H1 (cell line): ENCODE results near the gene ARHGEF16. TPM values are rescaled to one million over a fixed set of nuclear protein-coding genes. Genes with fewer than 3 reads are reported as not detected.

ENCODE experiments used
- CTCF ChIA-PET: fragments of 300-600 bp; sonication (Branson Sonifier 250); formaldehyde crosslinking; loops from one replicate; lab custom pipeline; 2021; ENCODE audit not compliant: partially characterized antibody; lab: Charles Lee
- POLR2A ChIA-PET: fragments of 300-600 bp; sonication (Branson Sonifier 250); formaldehyde crosslinking; loops from one replicate; lab custom pipeline; 2021; ENCODE audit warnings: inconsistent platforms; ENCODE audit not compliant: partially characterized antibody; lab: Charles Lee
- DNase-seq, 2 experiments: peaks; one replicate each; pipeline versions ENCODE4 v3.0.0 to v3.0.0-alpha.2; 2010 to 2022; ENCODE audit warnings: low spot score in 2 of 2, low read depth in 1 of 2, mixed read lengths in 1 of 2
- FAIRE-seq: peaks from 2 replicates; lab custom pipeline; 2011; peaks lifted over from hg19 to GRCh38; lab: Jason Lieb, UNC
- H2AFZ ChIP-seq: 2 replicates; pipeline ENCODE4 v1.8.1; 2012; ENCODE audit warnings: low read length, inconsistent platforms
- H2AK5ac ChIP-seq: 2 replicates; pipeline ENCODE4 v1.6.1; 2013; ENCODE audit warnings: low read depth, low read length
- H2BK120ac ChIP-seq: replicated peaks from 2 replicates; pipeline ENCODE3; 2013; ENCODE audit warnings: low read depth, low read length, inconsistent platforms
- H2BK12ac ChIP-seq: 2 replicates; pipeline ENCODE4 v1.6.1; 2013; ENCODE audit warnings: low read depth, low read length
- H2BK15ac ChIP-seq: 2 replicates; pipeline ENCODE4 v1.6.1; 2013; ENCODE audit warnings: low read length
- H2BK20ac ChIP-seq: 2 replicates; pipeline ENCODE4 v1.6.1; 2013; ENCODE audit warnings: low read length
- H2BK5ac ChIP-seq: 2 replicates; pipeline ENCODE4 v1.6.1; 2013; ENCODE audit warnings: low read depth, low read length
- H3K14ac ChIP-seq: 2 replicates; pipeline ENCODE4 v1.6.1; 2013; ENCODE audit warnings: inconsistent platforms; ENCODE audit not compliant: insufficient read length
- H3K18ac ChIP-seq: 2 replicates; pipeline ENCODE4 v1.6.1; 2013; ENCODE audit warnings: low read length; ENCODE audit errors: extremely low read depth
- H3K23ac ChIP-seq: 2 replicates; pipeline ENCODE4 v1.6.1; 2013; ENCODE audit warnings: inconsistent platforms; ENCODE audit not compliant: insufficient read length
- H3K23me2 ChIP-seq: 2 replicates; pipeline ENCODE4 v1.6.1; 2013; ENCODE audit warnings: low read depth, low read length
- H3K27ac ChIP-seq: 2 replicates; pipeline ENCODE4 v1.6.1; 2011; ENCODE audit warnings: low read depth, low read length, inconsistent platforms
- H3K27me3 ChIP-seq, 4 experiments: replicated peaks in 1 of 4; 1 replicate in 1 of 4; 2 replicates in 3 of 4; pipeline versions ENCODE4 v1.6.1 to v1.8.1; 2011 to 2013; ENCODE audit warnings: low read length in 3 of 4, mild to moderate bottlenecking in 3 of 4, inconsistent platforms in 2 of 4, mixed read lengths in 2 of 4, moderate library complexity in 1 of 4; ENCODE audit not compliant: control insufficient read depth in 3 of 4, insufficient read depth in 3 of 4; ENCODE audit errors: extremely low read depth in 1 of 4
- H3K36me3 ChIP-seq, 4 experiments: 2 replicates each; pipeline versions ENCODE4 v1.6.1 to v1.8.1; 2011 to 2013; ENCODE audit warnings: mild to moderate bottlenecking in 4 of 4, low read length in 3 of 4, moderate library complexity in 2 of 4, control low read depth in 1 of 4, inconsistent platforms in 1 of 4; ENCODE audit not compliant: insufficient read depth in 4 of 4, control insufficient read depth in 2 of 4
- H3K4ac ChIP-seq: replicated peaks from 2 replicates; pipeline ENCODE3; 2013; ENCODE audit warnings: low read length, low read depth, mixed read lengths, inconsistent platforms; ENCODE audit not compliant: insufficient read length
- H3K4me1 ChIP-seq, 4 experiments: replicated peaks in 1 of 4; 1 replicate in 1 of 4; 2 replicates in 3 of 4; pipeline versions ENCODE4 v1.6.1 to v1.8.1; 2011 to 2013; ENCODE audit warnings: low read length in 3 of 4, inconsistent platforms in 2 of 4, mixed read lengths in 1 of 4; ENCODE audit not compliant: insufficient read depth in 4 of 4, control insufficient read depth in 3 of 4
- H3K4me2 ChIP-seq, 2 experiments: 2 replicates each; pipeline versions ENCODE4 v1.6.1 to v1.8.1; 2011 to 2013; ENCODE audit warnings: low read depth in 2 of 2, low read length in 2 of 2, control low read depth in 1 of 2, inconsistent platforms in 1 of 2, mild to moderate bottlenecking in 1 of 2; ENCODE audit not compliant: insufficient read depth in 1 of 2
- H3K4me3 ChIP-seq, 4 experiments: fragments of 200-600, 300-600 bp in 1 of 4; sonication (generic), shearing (Covaris generic), sonication (Bioruptor Twin) in 1 of 4; 2 replicates each; pipeline versions ENCODE4 v1.5.1 to v1.8.1; 2011 to 2016; ENCODE audit warnings: low read length in 4 of 4, low read depth in 3 of 4, control low read depth in 2 of 4, inconsistent platforms in 2 of 4, mild to moderate bottlenecking in 2 of 4, mixed read lengths in 1 of 4, moderate library complexity in 1 of 4; ENCODE audit not compliant: insufficient read depth in 2 of 4; ENCODE audit errors: extremely low read depth in 1 of 4
- H3K56ac ChIP-seq: replicated peaks from 2 replicates; pipeline ENCODE3; 2013; ENCODE audit warnings: low read depth, mild to moderate bottlenecking, mixed read lengths, low read length, inconsistent platforms; ENCODE audit not compliant: insufficient read length
- H3K79me1 ChIP-seq: 2 replicates; pipeline ENCODE4 v1.6.1; 2013; ENCODE audit warnings: low read depth, low read length, control low read depth
- H3K79me2 ChIP-seq, 2 experiments: 2 replicates each; pipeline versions ENCODE4 v1.6.1 to v1.8.1; 2012 to 2013; ENCODE audit warnings: low read length in 2 of 2, mild to moderate bottlenecking in 2 of 2, inconsistent platforms in 1 of 2; ENCODE audit not compliant: insufficient read depth in 2 of 2, control insufficient read depth in 1 of 2
- H3K9ac ChIP-seq, 4 experiments: replicated peaks in 1 of 4; 1 replicate in 1 of 4; 2 replicates in 3 of 4; pipeline versions ENCODE4 v1.6.1 to v1.8.1; 2011 to 2013; ENCODE audit warnings: low read depth in 3 of 4, low read length in 3 of 4, control low read depth in 2 of 4, mild to moderate bottlenecking in 2 of 4, moderate library complexity in 2 of 4, inconsistent platforms in 1 of 4; ENCODE audit errors: extremely low read depth in 1 of 4
- H3K9me3 ChIP-seq, 2 experiments: 2 replicates each; pipeline versions ENCODE4 v1.6.1 to v1.8.1; 2012 to 2013; ENCODE audit warnings: mild to moderate bottlenecking in 2 of 2, moderate library complexity in 2 of 2, control low read depth in 1 of 2, inconsistent platforms in 1 of 2, low read depth in 1 of 2, low read length in 1 of 2, mixed read lengths in 1 of 2; ENCODE audit not compliant: insufficient read depth in 2 of 2
- H4K20me1 ChIP-seq, 2 experiments: replicated peaks in 1 of 2; 2 replicates each; pipeline versions ENCODE3 to v1.8.1; 2011 to 2013; ENCODE audit warnings: inconsistent platforms in 2 of 2, low read length in 2 of 2, mild to moderate bottlenecking in 1 of 2; ENCODE audit not compliant: insufficient read depth in 2 of 2, control insufficient read depth in 1 of 2
- H4K5ac ChIP-seq: 2 replicates; pipeline ENCODE4 v1.6.1; 2013; ENCODE audit warnings: low read length, low read depth, mixed read lengths, inconsistent platforms; ENCODE audit not compliant: insufficient read length
- H4K8ac ChIP-seq: 2 replicates; pipeline ENCODE4 v1.8.0; 2013; ENCODE audit warnings: mild to moderate bottlenecking, moderate library complexity, low read length, inconsistent platforms; ENCODE audit not compliant: insufficient read depth; ENCODE audit errors: extremely low read depth
- H4K91ac ChIP-seq: replicated peaks from 2 replicates; pipeline ENCODE3; 2013; ENCODE audit warnings: low read length, mixed read lengths, inconsistent platforms; ENCODE audit not compliant: insufficient read length
- BCL11A ChIP-seq, 2 experiments: IDR thresholded peaks; one replicate each; pipeline ENCODE4 v1.6.1; 2011; ENCODE audit warnings: low read depth in 2 of 2, low read length in 2 of 2, mild to moderate bottlenecking in 2 of 2
- E2F6 ChIP-seq: IDR thresholded peaks from 2 replicates; pipeline ENCODE4 v1.6.1; 2012; ENCODE audit warnings: inconsistent platforms
- GABPA ChIP-seq: IDR thresholded peaks from 2 replicates; pipeline ENCODE4 v1.6.1; 2011; ENCODE audit warnings: mild to moderate bottlenecking, low read length, moderate library complexity, borderline replicate concordance; ENCODE audit not compliant: insufficient read depth
- MAX ChIP-seq: IDR thresholded peaks from 2 replicates; pipeline ENCODE4 v1.6.1; 2012; ENCODE audit warnings: inconsistent platforms
- WGBS, 2 experiments: shearing (Covaris generic) in 1 of 2; methylation state at CpG; one replicate each; pipeline versions ENCODE4 v1.1.6 to v1.1.7; 2013 to 2015; ENCODE audit warnings: low lambda C conversion rate in 2 of 2, mixed read lengths in 2 of 2, inconsistent platforms in 1 of 2, low coverage in 1 of 2, missing lambda C conversion rate in 1 of 2; ENCODE audit not compliant: insufficient replicate concordance in 2 of 2, insufficient coverage in 1 of 2, insufficient read length in 1 of 2; ENCODE audit errors: extremely low coverage in 1 of 2, missing lambda C conversion rate in 1 of 2; 5-methylcytosine and 5-hydroxymethylcytosine counted together
- polyA plus RNA-seq, 7 experiments: library from polyadenylated mRNA; depleted of rRNA in 3 of 7; stranded (reverse) in 5 of 7; unstranded in 2 of 7; fragments of >200 nt in 5 of 7; fragments of 200-250 nt in 2 of 7; gene quantifications; 1 replicate in 5 of 7; 2 replicates in 1 of 7; 4 replicates in 1 of 7; pipeline versions ENCODE4 v1.2.1 to v1.2.3, GENCODE V29; 2011 to 2013; ENCODE audit warnings: missing spikeins in 2 of 7, mixed read lengths in 2 of 7
- total RNA-seq: library from RNA; stranded (reverse); fragmentation: NEBNext Ultra II Directional; extraction: Animal tissue kit (Norgen Biotek cat#: 25700); gene quantifications from 2 replicates; pipeline ENCODE4 v1.2.1, GENCODE V29; 2021

The ARHGEF16 gene
- total and polyA plus RNA-seq, 2 of the 8 experiments (the other 6 are each of a cell fraction or from before 2014, with no cell fraction given) = 18.3 to 20.7 TPM

GRCh38 chr1:3521426-3521825 is 67.0 kb downstream of the ARHGEF16 start:
- Histone ChIP-seq H2AK5ac (no peak overlapping the region), H3K56ac (no peak overlapping the region), H3K27ac (no peak overlapping the region), H2BK15ac (no peak overlapping the region)
- FAIRE-seq = no peak
- POLR2A ChIA-PET = no interaction called here
- TF ChIP-seq MAX (no peak), BCL11A (IDR thresholded peaks at IDR 0.05; ENCODE audit: low read depth in 2 of 2, low read length in 2 of 2) (no peak), GABPA (no peak), E2F6 (no peak)
- TF ChIP-seq, all 59 proteins: peak for 0
- Histone ChIP-seq H4K8ac (no peak overlapping the region; the same call in 1 of the 2 replicates), H3K4me2 (no peak overlapping the region), H3K23me2 (no peaks in the 10 kb centered on the region), H3K9me3 (peaks cover 0 to 7% of the 10 kb centered on the region in 2 experiments; a peak in 1 of 4 replicates), H4K5ac (no peak overlapping the region), H2AFZ (no peak overlapping the region), H3K9ac (no peak overlapping the region), H2BK5ac (no peak overlapping the region), H4K91ac (no peak overlapping the region), H3K23ac (no peak overlapping the region), H2BK12ac (no peak overlapping the region), H3K4me1 (no peaks in the 10 kb centered on the region; a peak in 3 of 7 replicates), H2BK120ac (no peak overlapping the region), H3K18ac (no peak overlapping the region), H2BK20ac (no peak overlapping the region), H3K36me3 (no peaks in the 10 kb centered on the region), H3K4ac (no peak overlapping the region), H3K4me3 (no peak overlapping the region), H3K14ac (no peak overlapping the region), H3K79me2 (no peaks in the 10 kb centered on the region), H3K27me3 (no peaks in the 10 kb centered on the region; a peak in 1 of 7 replicates), H3K79me1 (no peaks in the 10 kb centered on the region), H4K20me1 (peaks cover 0 to 15% of the 10 kb centered on the region in 2 experiments)
- WGBS, 2 experiments = 91% methylated on average over 16 of the region's 16 CpGs; no CpG with 5 or more reads in 1 of the 2 experiments
- CTCF ChIA-PET = interaction anchor here (0.8 to 2.4 kb wide), 4 partner anchors 31 to 99 kb away, joined by 3 to 7 read pairs (median 4); no protein-coding TSS in a partner anchor
- DNase-seq = no peak
